CD1c-positive myeloid dendritic cell (primary cell): Measurements from ENCODE around the gene SMIM13.
"Not testable (repeated sequence)": the region's sequence is repeated elsewhere in the genome, so short reads cannot be mapped to it uniquely, and the experiment has no call there.

ENCODE experiments used
- DNase-seq: peaks from one replicate; pipeline ENCODE4 v3.0.0-alpha.2; 2016; ENCODE audit errors: extremely low spot score

Gene SMIM13

GRCh38 chr6:11083956-11084355 is 9.7 kb upstream of the SMIM13 start:
- DNase-seq = no peak

GRCh38 chr6:11085758-11086435 is 7.7 kb upstream of the SMIM13 start:
- no peak for DNase-seq

- DNase-seq = not testable (repeated sequence)
Observed at GRCh38 chr6:11087141-11087812, 6.4 kb upstream of the SMIM13 start.

GRCh38 chr6:11089695-11090094 is 3.9 kb upstream of the SMIM13 start:
- no peak for DNase-seq

- DNase-seq = peak; percentile 35
Observed at GRCh38 chr6:11091141-11091540, 2.5 kb upstream of the SMIM13 start.

GRCh38 chr6:11092668-11093375 is 812 bp upstream of the SMIM13 start:
- DNase-seq = no peak

- DNase-seq = no peak
Observed at GRCh38 chr6:11093376-11093625, 333 bp upstream of the SMIM13 start.

GRCh38 chr6:11094411-11094851 is 797 bp downstream of the SMIM13 start:
- DNase-seq = peak; percentile 39

- DNase-seq = no peak
Observed at GRCh38 chr6:11094941-11095340, 1.3 kb downstream of the SMIM13 start.

GRCh38 chr6:11096109-11096508 is 2.5 kb downstream of the SMIM13 start:
- DNase-seq = peak; percentile 20

GRCh38 chr6:11097476-11097875 is 3.8 kb downstream of the SMIM13 start:
- no peak for DNase-seq

- DNase-seq = no peak
Observed at GRCh38 chr6:11098004-11098403, 4.4 kb downstream of the SMIM13 start.

GRCh38 chr6:11101417-11101816 is 7.8 kb downstream of the SMIM13 start:
- DNase-seq = no peak

GRCh38 chr6:11103065-11103464 is 9.4 kb downstream of the SMIM13 start:
- DNase-seq = no peak

- DNase-seq = no peak
Observed at GRCh38 chr6:11108726-11109125, 15.1 kb downstream of the SMIM13 start.

GRCh38 chr6:11110921-11111768 is 17.5 kb downstream of the SMIM13 start, which contains the start of gene ERVFRD-1:
Gene ERVFRD-1 (minus strand): TSS chr6:11111725. CDS start chr6:11105310, 6,415 bp downstream.
- no peak for DNase-seq

GRCh38 chr6:11111769-11112437 is 18.3 kb downstream of the SMIM13 start:
- peak; percentile 42 for DNase-seq

- no peak for DNase-seq
Observed at GRCh38 chr6:11113038-11113437, 19.4 kb downstream of the SMIM13 start.

- peak; percentile 50 for DNase-seq
Observed at GRCh38 chr6:11115808-11116536, 22.3 kb downstream of the SMIM13 start.

GRCh38 chr6:11120271-11121005 is 26.8 kb downstream of the SMIM13 start:
- DNase-seq = no peak
